ENCODE data around the gene HPN.

The HPN gene

DNA sequence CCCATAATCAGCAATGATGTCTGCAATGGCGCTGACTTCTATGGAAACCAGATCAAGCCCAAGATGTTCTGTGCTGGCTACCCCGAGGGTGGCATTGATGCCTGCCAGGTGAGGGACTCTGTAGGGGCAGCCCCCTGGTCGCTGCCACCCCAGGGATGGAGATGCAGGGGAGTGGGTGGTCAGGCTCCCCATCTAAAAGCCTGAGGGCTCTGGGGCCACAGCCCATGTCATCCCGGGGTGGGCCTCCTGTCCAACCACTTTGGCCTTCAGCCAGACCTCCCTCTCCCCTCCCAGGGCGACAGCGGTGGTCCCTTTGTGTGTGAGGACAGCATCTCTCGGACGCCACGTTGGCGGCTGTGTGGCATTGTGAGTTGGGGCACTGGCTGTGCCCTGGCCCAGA lies 24.1 kb downstream of the HPN start:
- DNase-seq: no peak

DNA sequence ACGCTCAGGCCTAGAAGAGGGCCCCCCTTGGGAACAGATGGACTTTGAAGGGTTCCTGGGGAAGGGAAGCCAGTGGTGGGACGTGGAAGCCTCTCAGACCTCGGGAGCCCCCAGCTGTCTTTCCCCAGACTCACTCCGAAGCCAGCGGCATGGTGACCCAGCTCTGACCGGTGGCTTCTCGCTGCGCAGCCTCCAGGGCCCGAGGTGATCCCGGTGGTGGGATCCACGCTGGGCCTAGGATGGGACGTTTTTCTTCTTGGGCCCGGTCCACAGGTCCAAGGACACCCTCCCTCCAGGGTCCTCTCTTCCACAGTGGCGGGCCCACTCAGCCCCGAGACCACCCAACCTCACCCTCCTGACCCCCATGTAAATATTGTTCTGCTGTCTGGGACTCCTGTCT lies 24.6 kb downstream of the HPN start:
- no peak for DNase-seq

DNA sequence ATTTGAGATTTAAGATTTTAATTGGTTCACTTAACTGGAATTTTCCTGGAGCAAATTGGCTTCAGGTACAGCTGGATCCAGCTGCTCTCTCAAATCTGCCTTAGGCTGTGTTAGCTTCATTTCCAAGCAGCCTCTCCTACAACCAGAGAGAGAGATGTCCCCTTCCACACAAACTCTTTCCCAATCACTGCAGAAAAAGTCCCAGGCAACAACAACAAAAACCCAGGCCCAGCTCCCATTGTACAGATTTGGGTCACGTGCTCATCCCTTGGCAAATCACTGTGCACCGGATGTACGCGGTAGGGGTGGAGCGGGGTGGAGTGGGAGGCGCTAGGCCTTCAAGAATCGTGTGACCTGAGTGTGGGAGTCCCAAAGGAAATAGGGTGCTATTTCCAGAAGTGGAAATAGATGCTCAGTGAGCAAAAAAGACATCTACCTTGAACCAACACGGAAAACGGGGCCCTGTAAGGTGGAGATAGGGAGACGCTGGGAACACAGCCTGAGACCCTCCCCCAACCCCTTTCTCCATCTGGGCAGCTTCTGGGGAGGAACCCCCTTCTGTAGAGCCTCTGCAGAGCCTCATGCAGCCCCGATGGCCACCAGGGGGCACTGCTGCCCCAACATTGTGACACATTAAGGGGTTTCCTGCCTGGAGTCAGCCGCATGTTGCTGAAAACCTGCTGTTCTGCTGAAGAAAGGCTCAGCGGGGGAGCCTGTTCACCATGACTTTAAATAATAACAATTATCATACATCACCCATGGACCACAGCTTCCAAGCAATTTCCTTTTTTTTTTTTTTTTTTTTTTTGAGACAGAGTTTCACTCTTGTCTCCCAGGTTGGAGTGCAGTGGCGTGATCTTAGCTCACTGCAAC lies 25.4 kb downstream of the HPN start:
- DNase-seq: peak; percentile 96 to 97

DNA sequence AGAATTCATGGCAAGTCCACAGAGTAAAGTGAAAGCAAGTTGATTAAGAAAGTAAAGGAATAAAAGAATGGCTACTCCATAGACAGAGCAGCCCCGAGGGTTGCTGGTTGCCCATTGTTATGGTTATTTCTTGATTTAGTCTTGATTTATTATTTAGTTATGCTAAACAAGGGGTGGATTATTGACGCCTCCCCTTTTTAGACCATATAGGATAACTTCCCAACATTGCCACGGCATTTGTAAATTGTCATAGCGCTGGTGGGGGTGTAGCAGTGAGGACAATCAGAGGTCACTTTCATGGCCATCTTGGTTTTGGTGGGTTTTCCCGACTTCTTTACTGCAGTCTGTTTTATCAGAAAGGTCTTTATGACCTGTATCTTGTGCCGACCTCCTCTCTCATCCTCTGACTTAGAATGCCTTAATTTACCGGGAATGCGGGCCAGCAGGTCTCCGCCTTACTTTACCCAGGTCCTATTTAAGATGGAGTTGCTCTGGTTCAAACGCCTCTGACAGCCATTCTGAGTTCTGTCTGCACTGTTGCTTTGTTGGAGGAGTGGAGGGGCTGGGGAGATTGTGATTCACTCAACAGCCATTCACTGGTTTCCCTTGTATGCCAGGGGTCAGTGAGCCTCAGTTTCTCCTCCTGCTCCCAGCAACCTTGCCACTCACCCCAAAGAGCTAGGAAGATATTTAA lies 27.6 kb downstream of the HPN start:
- no peak for DNase-seq

DNA sequence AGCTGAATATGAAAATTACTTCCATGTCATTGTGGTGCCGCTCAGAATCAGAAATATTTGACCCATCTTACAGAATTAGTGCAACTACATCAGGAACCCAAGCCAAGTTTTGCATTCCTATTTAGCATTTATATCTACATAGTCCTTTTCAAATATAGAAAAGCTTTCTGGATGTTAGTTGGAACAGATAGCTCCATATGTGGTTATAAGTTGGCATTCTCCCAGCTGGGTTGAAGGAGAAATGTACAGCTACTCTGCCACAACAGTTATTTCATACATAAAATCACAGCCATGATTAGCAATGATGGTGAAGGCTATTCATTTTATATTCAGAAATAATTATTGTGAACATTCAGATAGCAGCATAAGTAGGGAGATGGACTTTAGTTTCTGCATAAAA lies 28.2 kb downstream of the HPN start:
- DNase-seq: no peak

DNA sequence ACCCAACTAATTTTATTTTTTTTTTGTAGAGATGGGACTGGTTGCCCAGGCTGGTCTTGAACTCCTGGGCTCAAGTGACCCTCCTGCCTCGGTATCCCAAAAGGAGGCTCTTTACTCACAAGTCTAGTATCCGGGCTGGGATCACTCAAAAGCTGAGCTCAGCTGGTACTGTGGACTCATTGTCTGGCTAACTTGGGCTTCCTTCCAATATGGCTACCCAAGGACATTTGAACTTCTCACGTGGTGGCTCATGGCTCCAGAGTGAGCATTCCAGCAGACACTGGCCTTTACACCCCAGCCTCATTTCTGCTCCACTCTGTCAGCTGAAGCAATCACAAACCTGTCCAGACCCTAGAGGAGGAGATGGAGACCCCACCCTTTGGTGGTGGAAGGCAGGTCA lies 28.9 kb downstream of the HPN start:
- DNase-seq: no peak

DNA sequence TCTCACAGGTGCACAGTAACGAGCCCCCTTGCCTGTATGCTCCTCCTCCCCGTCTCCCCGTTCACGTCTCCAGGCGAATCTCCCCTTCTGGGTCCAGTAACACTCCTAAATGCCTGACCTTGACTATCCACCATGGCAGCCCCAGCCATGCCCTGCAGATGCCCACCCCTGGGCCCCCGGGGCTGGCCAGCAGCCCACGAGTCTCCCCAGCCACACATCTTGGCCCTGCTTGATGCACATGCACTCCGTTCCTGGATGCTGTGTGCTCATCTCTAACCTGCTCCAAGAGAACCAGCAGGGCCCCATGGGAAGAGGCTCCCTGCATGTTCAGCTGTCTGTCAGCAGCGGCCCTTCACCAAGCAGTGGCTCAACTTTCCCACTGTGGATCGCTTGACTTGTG lies 32.0 kb downstream of the HPN start:
- DNase-seq: no peak

DNA sequence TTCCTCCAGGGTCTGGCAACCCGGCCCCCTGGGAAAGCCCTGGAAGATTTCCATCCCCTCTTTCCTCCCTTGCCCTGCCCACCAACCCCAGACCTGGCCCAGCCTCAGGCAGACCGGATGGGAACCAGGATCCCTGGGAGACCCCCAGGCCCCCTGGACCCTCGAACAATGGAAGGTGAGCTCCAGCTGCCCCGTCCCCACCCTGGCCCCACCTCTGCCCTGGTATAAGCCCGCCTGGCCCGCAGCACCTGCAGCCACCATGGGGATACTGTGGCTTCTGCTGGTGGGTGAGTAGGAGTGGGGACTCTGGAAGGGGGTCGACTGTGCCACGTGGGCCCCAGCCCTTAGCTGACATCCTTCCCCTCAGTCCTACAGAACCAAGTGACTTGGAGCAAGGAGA lies 32.4 kb downstream of the HPN start:
- no peak for DNase-seq

DNA sequence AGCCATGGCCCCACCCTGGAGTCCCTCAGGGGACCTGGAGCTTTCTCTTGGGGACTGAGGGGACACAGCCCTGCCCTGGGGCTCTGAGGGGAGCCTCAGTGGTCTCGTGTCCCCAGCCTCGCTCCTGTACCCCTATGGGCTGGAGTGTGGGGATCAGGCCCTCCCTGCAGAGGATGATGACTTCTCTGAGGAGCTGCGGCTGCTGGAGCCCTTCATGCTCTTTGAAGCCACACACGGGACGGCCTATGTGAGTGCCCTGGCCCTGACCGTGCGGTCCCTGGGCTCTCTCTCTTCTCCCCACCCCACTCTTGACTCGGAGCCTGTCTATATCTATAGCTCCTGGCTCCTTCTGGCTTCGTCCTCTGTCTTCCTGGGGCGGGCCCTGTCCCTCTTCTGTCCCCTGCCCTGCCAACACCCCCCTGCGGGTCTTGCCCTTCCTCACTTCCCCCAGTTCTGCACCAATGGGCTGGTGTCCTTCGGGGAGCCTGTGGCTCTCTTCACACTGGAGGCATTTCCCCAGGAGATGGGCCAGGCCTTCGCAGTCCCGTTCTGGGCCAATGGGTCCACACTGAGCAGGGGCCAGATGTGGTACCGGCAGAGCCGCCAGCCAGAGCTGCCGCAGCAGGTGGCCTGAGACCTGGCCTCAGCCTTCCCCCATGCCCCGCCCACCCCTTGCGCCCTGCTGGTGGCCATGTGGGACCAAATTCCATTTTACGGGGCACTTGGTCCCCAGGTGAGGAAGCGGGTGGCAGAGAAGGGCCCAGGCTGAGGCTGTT lies 33.1 kb downstream of the HPN start:
- no peak for DNase-seq

DNA sequence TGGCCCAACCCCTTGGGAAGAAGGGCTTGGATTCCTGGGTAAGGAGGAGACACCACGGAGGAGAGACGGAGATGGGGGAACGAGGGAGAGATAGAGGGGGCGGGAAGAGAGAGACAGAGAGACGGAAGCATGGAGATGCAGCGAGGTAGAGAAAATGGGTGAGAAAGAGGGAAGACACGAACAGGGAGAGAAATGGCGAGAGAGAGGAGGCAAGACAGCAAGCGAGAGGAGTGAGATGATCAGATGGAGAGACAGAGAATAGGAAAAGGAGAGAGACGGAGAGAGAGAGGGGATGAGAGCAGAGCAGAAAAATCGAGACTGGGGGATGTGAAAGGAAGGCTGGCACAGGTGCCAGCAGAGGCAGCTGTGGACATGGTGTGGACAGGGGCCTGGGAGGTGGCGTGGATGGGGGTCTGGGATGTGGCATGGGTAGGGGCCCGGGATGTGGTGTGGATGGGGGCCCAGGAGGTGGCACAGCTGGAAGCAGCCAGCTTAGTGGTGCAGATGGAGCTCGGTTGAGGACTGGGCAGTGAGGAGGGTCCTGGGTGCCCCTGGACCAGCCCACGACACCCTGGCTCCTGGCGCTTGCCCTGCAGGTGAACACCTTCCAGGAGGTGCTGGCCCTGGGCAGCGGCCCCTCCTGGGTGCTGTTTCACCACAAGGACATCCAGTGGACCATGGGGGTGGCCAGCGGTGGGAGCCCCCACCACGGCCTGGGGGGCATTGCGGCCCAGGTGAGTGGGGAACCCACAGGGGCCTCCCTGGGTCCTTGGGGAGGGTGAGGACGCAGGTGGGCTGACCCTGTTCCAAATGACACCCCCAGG lies 33.9 kb downstream of the HPN start:
- no peak for DNase-seq

DNA sequence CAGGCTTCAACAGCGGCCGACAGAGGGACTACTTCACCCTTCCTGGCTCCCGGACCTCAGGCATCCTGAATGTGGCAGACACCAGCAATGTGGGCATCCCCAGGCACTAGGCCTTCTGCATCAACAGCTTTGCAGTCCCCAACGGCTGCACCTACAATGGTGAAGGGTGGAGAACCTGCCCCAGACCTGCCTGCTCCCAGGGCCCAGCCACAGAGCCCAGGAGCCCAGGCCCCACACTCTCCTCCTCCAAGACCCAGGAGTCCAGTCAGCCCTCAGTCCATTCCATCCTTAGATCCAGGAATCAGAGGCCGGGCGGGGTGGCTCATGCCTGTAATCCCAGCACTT lies 34.5 kb downstream of the HPN start:
- DNase-seq: no peak

DNA sequence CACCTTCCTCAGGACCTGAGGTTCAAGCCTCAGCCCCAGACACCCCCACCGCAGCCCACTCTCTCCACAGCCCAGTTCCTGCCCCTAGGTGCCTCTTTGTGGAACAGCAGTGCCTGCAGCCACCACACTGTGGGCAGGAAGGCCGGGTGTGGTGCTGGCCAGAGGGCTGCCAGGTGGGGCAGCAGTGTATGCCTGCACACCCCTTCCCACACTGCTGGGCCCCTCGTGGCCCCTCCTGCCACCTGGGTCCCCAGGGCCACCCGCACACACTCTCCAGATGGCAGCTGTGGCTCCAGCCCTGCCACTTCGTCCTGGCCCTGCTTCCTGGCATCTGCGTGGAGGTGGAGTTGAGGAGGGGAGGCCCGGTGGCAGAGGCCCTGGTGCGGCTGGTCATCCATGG lies 35.1 kb downstream of the HPN start:
- no peak for DNase-seq

DNA sequence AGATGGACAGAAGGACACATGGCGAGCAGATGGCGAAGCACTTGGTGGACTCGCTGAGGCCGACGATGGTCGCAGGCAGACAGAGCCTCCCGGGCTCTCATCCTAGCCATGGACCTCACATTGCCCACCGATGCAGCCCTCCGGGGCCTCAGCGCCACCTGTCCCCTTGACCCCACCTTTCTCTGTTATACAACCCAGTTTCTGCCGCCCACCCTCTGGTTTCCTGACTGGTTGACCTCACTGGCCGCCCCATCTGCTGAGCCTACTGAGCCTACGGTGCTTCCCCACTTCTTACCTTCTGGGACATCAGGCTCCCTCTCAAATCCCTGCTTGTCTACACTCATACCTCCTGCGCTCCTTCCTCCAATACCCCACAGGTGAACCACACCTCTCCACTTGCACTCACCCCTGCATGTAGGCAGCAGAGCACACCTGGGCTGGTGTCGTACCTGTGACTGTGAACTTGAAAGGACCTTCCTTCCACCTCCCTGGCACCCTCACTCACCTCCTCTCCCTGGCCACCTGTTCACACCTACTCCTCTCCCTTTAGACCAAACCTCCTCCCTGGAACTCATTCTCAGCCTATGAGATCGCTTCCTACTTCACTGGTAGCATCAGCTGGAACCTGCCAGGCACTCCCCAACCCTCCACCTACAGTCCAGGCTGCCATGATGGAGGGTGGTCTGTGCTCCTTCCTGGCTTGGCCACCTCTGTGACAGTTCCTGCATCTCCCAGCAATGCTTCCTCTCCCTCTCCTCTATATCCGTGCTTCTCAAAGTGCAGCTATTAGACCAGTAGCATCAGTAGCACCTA lies 36.1 kb downstream of the HPN start:
- no peak for DNase-seq

DNA sequence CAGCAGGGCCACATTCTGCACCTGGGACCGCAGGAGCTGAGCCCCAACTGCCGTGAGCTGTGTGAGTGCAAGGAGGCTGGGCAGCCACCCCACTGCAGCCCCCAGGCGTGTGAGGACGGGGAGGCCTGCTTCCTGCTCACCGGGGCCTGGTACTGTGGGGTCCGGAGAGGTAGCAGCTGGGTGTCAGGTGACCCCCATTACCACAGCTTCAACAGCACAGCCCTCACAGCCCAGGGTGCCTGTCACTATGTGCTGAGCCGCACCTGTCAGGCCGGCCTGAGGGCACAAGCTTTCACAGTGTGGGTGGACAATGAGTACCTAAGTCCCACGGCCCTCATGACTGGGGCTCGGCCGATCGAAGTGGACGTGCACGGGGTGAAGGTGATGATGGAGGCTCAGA lies 38.3 kb downstream of the HPN start:
- no peak for DNase-seq

DNA sequence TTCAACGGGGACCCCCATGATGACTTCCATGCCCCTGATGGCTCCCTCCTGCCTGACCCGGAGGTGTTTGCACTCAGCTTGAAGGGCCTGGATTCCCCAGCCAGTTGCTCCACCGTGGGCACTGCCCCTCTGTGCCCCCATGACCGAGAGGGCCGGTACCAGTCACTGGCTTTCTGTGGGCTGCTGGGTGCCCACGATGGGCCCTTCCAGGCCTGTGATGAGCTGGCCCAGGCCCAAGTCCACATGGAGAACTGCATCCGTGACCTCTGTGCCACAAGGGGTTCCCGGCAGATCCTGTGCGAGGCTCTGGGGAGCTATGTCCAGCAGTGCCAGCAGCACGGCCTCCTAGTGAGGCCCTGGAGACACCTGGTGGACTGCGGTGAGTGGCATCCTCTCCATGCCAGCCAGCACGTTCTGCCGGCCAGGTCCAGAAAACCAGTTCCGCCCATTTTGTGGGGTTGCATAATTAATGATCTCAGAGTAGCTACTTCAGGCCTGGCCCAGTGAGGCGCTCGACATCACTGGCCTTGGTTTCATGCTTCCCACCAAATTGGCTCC lies 39.2 kb downstream of the HPN start:
- DNase-seq: no peak

DNA sequence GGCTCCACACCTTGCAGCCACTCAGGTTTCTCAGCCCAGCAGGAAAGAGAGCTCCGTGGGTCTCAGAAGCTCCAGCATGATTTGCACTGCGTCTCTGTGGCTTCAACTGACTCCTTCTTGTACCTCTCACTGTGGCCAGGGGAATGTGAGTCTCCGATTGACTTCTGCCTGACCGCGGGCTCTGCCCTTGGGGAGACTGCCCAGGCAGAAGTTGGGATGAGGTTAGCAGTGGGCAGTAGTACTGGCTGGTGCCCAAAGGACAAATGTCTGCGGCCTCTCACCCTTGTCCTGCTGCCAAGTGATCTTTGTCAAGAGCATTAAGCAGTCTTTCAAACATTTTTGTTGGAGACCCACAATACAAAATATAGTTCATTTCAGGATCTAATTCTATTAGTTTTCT lies 39.7 kb downstream of the HPN start:
- DNase-seq: no peak

DNA sequence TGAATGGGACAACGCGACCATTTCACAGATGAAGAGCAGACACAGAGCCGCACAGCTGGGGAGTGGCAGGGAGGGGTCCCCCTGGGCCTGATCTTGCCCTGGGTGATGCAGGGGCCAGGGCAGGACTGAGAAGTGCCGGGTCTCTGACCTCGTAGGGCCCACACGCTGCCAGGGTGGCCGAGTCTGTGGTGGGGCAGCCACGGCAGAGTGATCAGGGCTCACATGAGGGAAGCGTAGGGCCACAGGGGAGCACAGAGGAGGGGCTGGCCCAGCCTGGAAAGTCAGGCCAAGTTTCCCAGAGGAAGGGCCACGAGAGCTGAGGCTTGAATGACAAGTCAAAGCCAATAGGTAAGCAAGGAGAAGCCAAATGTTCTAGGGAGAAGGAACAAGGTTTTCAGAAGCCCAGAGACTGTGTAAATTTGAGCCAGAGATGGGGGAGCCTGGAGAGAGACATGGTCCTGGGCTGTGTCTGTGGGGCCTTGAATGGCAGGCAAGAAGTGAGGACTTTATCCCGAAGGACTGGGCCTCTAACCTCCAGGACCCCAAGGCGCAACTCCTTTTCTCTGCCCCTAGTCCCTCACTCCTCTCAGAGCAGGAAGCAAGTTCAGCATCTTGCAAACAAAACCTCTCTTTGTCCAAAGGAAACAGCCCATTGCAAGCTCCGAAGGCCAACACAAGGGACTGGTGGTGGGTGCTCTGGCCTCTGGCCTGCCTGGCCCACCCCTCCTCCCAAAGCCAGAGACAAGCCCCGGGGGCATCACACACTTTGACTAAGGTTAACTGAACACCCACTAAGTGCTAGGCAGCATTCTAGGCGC lies 42.4 kb downstream of the HPN start:
- DNase-seq: no peak

DNA sequence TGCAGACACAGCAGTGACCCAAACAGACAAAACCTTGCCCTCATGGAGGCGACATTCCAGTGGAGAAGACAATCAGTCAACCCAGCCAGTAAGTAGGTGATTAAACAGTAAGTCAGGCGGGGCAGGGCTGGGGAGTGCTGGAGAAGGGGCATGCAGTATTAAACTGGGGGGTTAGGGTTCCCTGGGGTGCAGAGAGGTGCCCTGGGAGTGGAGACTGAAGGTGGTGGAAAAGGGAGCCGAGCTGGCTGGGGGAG lies 42.9 kb downstream of the HPN start:
- DNase-seq: no peak

DNA sequence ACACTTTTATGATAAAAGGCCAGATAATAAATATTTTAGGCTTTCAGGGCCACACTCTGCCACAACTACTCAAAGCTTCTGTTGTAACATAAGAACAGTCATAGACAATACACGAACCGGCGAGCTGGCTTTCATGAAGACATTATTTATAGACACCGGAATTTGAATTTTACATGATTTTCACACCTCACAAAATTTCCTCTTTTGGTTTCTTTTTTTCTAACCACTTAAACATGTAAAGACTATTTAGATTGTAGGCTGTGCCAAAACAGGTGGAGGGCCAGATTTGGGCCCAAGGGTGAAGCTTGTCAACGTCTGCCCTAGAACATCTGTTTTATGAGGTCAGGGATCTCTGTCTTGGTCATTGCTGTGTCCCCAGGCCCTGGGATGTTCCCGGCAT lies 44.4 kb downstream of the HPN start:
- DNase-seq: no peak

DNA sequence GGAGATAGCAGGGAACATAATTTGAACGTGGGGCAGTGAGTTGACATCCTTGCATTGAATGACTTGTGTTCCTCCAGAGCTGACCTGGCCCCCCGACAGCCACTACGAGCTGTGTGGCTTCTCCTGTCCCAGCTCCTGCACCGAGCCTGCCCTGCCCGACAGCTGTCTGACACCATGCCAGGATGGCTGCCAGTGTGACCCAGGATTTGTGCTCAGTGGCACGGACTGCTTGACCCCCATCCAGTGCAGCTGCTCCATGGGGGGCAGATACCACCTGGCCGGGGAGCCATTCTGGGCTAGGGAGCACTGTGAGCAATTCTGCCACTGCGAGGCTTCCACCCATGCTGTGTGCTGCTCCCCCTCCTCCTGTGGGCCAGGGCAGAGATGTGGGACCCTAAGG lies 44.9 kb downstream of the HPN start:
- no peak for DNase-seq

DNA sequence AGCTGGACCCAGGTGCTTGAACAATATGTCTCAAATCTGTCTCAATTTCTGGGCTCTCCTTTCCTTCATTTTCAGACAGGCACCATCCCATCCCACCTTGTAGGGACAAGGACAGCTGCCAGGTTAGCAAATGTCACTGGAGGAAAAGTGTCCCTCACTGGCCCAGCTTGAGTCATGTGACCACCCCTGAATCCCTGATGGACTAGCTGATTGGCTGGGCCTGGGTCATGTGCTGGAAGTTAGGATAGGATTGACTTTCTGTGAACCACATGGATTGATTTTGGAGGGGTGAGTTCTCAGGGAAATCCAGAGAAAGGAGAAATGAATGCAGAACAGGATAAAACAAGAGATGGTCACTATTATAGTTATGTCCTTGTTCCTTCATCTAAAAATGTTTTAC lies 45.9 kb downstream of the HPN start:
- DNase-seq: no peak
